Measurements from ENCODE around the gene RTN1.
A peak's percentile ranks its signal among the peaks of the same experiment; 100 is the strongest.

RTN1 gene

GRCh38 chr14:59869381-59870255, 958 bp downstream of the RTN1 start:
- peaks cover 39% of the 10 kb centered on the region for H3K27me3 Mint-ChIP-seq
- H3K36me3 Mint-ChIP-seq, result no peaks in the 10 kb centered on the region
- H3K9me3 Mint-ChIP-seq (ENCODE audit: low read depth), result peaks cover 4% of the 10 kb centered on the region
- no peak overlapping the region for H3K27ac Mint-ChIP-seq
- peak overlapping the region; percentile 76 for H3K4me3 Mint-ChIP-seq
- H3K4me1 Mint-ChIP-seq (ENCODE audit: low read depth), result peaks cover 3% of the 10 kb centered on the region

- peaks cover 3% of the 10 kb centered on the region for H3K4me1 Mint-ChIP-seq (ENCODE audit: low read depth)
- H3K27me3 Mint-ChIP-seq, result peaks cover 30% of the 10 kb centered on the region
- H3K9me3 Mint-ChIP-seq (ENCODE audit: low read depth), result no peaks in the 10 kb centered on the region
- no peak overlapping the region for H3K27ac Mint-ChIP-seq
- no peaks in the 10 kb centered on the region for H3K36me3 Mint-ChIP-seq
- no peak overlapping the region for H3K4me3 Mint-ChIP-seq
Observed at GRCh38 chr14:59868021-59868420, 2.6 kb downstream of the RTN1 start.

- H3K27ac Mint-ChIP-seq, result no peak overlapping the region
- no peak overlapping the region for H3K4me3 Mint-ChIP-seq
- no peaks in the 10 kb centered on the region for H3K36me3 Mint-ChIP-seq
- H3K9me3 Mint-ChIP-seq (ENCODE audit: low read depth), result no peaks in the 10 kb centered on the region
- peaks cover 19% of the 10 kb centered on the region for H3K27me3 Mint-ChIP-seq
- H3K4me1 Mint-ChIP-seq (ENCODE audit: low read depth), result no peaks in the 10 kb centered on the region
Observed at GRCh38 chr14:59863806-59864525, 6.6 kb downstream of the RTN1 start.

GRCh38 chr14:59857328-59857727, 13.2 kb downstream of the RTN1 start:
- Mint-ChIP-seq H3K9me3 (ENCODE audit: low read depth) (peaks cover 10% of the 10 kb centered on the region), H3K27me3 (peaks cover 16% of the 10 kb centered on the region), H3K27ac (no peak overlapping the region)

GRCh38 chr14:59852350-59852749, 18.2 kb downstream of the RTN1 start:
- Mint-ChIP-seq H3K27ac (no peak overlapping the region), H3K27me3 (peaks cover 4% of the 10 kb centered on the region), H3K4me3 (no peak overlapping the region)

More at GRCh38 chr14:59857328-59857727, 13.2 kb downstream of the RTN1 start:
- Mint-ChIP-seq H3K4me1 (ENCODE audit: low read depth) (no peaks in the 10 kb centered on the region), H3K36me3 (no peaks in the 10 kb centered on the region), H3K4me3 (no peak overlapping the region)

GRCh38 chr14:59850458-59850857, 20.1 kb downstream of the RTN1 start:
- H3K27ac Mint-ChIP-seq, result no peak overlapping the region
- no peaks in the 10 kb centered on the region for H3K9me3 Mint-ChIP-seq (ENCODE audit: low read depth)
- H3K36me3 Mint-ChIP-seq, result no peaks in the 10 kb centered on the region
- no peak overlapping the region for H3K4me3 Mint-ChIP-seq
- H3K27me3 Mint-ChIP-seq, result no peaks in the 10 kb centered on the region
- no peaks in the 10 kb centered on the region for H3K4me1 Mint-ChIP-seq (ENCODE audit: low read depth)

More at GRCh38 chr14:59852350-59852749, 18.2 kb downstream of the RTN1 start:
- Mint-ChIP-seq H3K4me1 (ENCODE audit: low read depth) (no peaks in the 10 kb centered on the region), H3K9me3 (ENCODE audit: low read depth) (peaks cover 5% of the 10 kb centered on the region), H3K36me3 (no peaks in the 10 kb centered on the region)

- Mint-ChIP-seq H3K36me3 (no peaks in the 10 kb centered on the region), H3K9me3 (ENCODE audit: low read depth) (no peaks in the 10 kb centered on the region), H3K27ac (no peak overlapping the region), H3K27me3 (no peaks in the 10 kb centered on the region), H3K4me3 (no peak overlapping the region), H3K4me1 (ENCODE audit: low read depth) (no peaks in the 10 kb centered on the region)
Observed at GRCh38 chr14:59849411-59850130, 21.0 kb downstream of the RTN1 start.

- Mint-ChIP-seq H3K4me1 (ENCODE audit: low read depth) (no peaks in the 10 kb centered on the region), H3K27ac (no peak overlapping the region), H3K4me3 (no peak overlapping the region), H3K27me3 (no peaks in the 10 kb centered on the region), H3K36me3 (no peaks in the 10 kb centered on the region), H3K9me3 (ENCODE audit: low read depth) (no peaks in the 10 kb centered on the region)
Observed at GRCh38 chr14:59848671-59849070, 21.9 kb downstream of the RTN1 start.

GRCh38 chr14:59847711-59848110, 22.9 kb downstream of the RTN1 start:
- no peak overlapping the region for H3K27ac Mint-ChIP-seq
- no peaks in the 10 kb centered on the region for H3K36me3 Mint-ChIP-seq
- no peaks in the 10 kb centered on the region for H3K27me3 Mint-ChIP-seq
- H3K9me3 Mint-ChIP-seq (ENCODE audit: low read depth), result no peaks in the 10 kb centered on the region
- no peak overlapping the region for H3K4me3 Mint-ChIP-seq
- H3K4me1 Mint-ChIP-seq (ENCODE audit: low read depth), result no peaks in the 10 kb centered on the region

GRCh38 chr14:59846595-59846994, 24.0 kb downstream of the RTN1 start:
- no peaks in the 10 kb centered on the region for H3K4me1 Mint-ChIP-seq (ENCODE audit: low read depth)
- no peak overlapping the region for H3K4me3 Mint-ChIP-seq
- no peaks in the 10 kb centered on the region for H3K9me3 Mint-ChIP-seq (ENCODE audit: low read depth)
- no peaks in the 10 kb centered on the region for H3K36me3 Mint-ChIP-seq
- H3K27ac Mint-ChIP-seq, result no peak overlapping the region
- no peaks in the 10 kb centered on the region for H3K27me3 Mint-ChIP-seq

- Mint-ChIP-seq H3K27me3 (peaks cover 2% of the 10 kb centered on the region), H3K9me3 (ENCODE audit: low read depth) (no peaks in the 10 kb centered on the region), H3K4me1 (ENCODE audit: low read depth) (no peaks in the 10 kb centered on the region), H3K36me3 (no peaks in the 10 kb centered on the region), H3K27ac (no peak overlapping the region), H3K4me3 (no peak overlapping the region)
Observed at GRCh38 chr14:59845245-59845644, 25.3 kb downstream of the RTN1 start.

- Mint-ChIP-seq H3K4me1 (ENCODE audit: low read depth) (no peaks in the 10 kb centered on the region), H3K36me3 (no peaks in the 10 kb centered on the region), H3K27me3 (peaks cover 2% of the 10 kb centered on the region), H3K4me3 (no peak overlapping the region), H3K9me3 (ENCODE audit: low read depth) (no peaks in the 10 kb centered on the region), H3K27ac (no peak overlapping the region)
Observed at GRCh38 chr14:59844186-59844812, 26.3 kb downstream of the RTN1 start.

- no peak overlapping the region for H3K4me3 Mint-ChIP-seq
- H3K9me3 Mint-ChIP-seq (ENCODE audit: low read depth), result no peaks in the 10 kb centered on the region
- H3K27ac Mint-ChIP-seq, result no peak overlapping the region
- H3K27me3 Mint-ChIP-seq, result peaks cover 29% of the 10 kb centered on the region
- no peaks in the 10 kb centered on the region for H3K36me3 Mint-ChIP-seq
- no peaks in the 10 kb centered on the region for H3K4me1 Mint-ChIP-seq (ENCODE audit: low read depth)
Observed at GRCh38 chr14:59836116-59836515, 34.5 kb downstream of the RTN1 start.

GRCh38 chr14:59832653-59833294, 37.8 kb downstream of the RTN1 start:
- H3K27ac Mint-ChIP-seq, result no peak overlapping the region
- no peak overlapping the region for H3K4me3 Mint-ChIP-seq
- H3K36me3 Mint-ChIP-seq, result no peaks in the 10 kb centered on the region
- no peaks in the 10 kb centered on the region for H3K4me1 Mint-ChIP-seq (ENCODE audit: low read depth)
- no peaks in the 10 kb centered on the region for H3K9me3 Mint-ChIP-seq (ENCODE audit: low read depth)
- H3K27me3 Mint-ChIP-seq, result peaks cover 28% of the 10 kb centered on the region
